Chondrocyte (in vitro differentiated cells): Measurements from ENCODE around the gene TRIM15. TPM values are rescaled to one million over a fixed set of nuclear protein-coding genes. Genes with fewer than 3 reads are reported as not detected.

Experiments used
- DNase-seq: peaks from one replicate; pipeline ENCODE4 v3.0.0; 2021; ENCODE audit warnings: mixed read lengths, low spot score
- H3K27ac Mint-ChIP-seq: one replicate; pipeline ENCODE4 v1.8.0; 2021; ENCODE audit warnings: mild to moderate bottlenecking, moderate library complexity, mixed read lengths; ENCODE audit not compliant: unreplicated experiment
- H3K27me3 Mint-ChIP-seq: 2 replicates; pipeline ENCODE4 v1.8.0; 2021; ENCODE audit warnings: low read depth, mixed read lengths
- H3K36me3 Mint-ChIP-seq: 2 replicates; pipeline ENCODE4 v1.8.0; 2021; ENCODE audit warnings: low read depth, mixed read lengths
- H3K4me1 Mint-ChIP-seq: 2 replicates; pipeline ENCODE4 v1.8.0; 2021; ENCODE audit warnings: low read depth, mild to moderate bottlenecking, mixed read lengths
- H3K4me3 Mint-ChIP-seq: one replicate; pipeline ENCODE4 v1.8.0; 2021; ENCODE audit warnings: mild to moderate bottlenecking, moderate library complexity, mixed read lengths; ENCODE audit not compliant: unreplicated experiment
- H3K9me3 Mint-ChIP-seq: 2 replicates; pipeline ENCODE4 v1.8.0; 2021; ENCODE audit warnings: low read depth, mixed read lengths
- total RNA-seq: library from RNA; stranded (reverse); gene quantifications from 3 replicates; pipeline ENCODE4 v1.2.1, GENCODE V29; 2021
- TF ChIP-seq, protein P1 (sequence below): fragments of 200-600 bp; sonication (generic); IDR thresholded peaks from 2 replicates; pipeline ENCODE4 v1.5.0; 2021; ENCODE audit warnings: antibody characterized with exemption, mild to moderate bottlenecking, moderate library complexity

The TRIM15 gene
- total RNA-seq, 1 donor from 2014 or later, result not detected

DNA sequence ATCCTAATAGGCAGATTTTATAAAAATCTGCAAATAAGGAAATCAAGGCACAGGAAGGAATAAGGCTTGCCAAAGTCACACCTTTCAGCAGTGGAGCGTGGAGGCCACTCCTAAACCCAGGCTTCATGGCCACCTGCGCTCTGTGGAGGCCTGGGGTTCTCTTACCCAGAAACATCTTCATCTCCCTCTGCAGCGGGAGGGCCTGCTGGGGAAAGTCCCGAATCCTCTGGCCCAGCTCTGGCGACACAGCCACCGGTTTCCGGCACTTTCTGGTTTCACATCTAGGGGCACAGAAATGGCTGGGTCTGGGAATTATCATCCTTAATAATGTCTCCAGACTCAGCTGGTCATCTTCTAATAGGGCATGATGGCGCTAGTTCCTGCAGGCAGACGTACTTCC, 6.6 kb upstream of the TRIM15 start:
- H3K4me3 Mint-ChIP-seq, result no peak overlapping the region
- DNase-seq, result no peak
- H3K9me3 Mint-ChIP-seq, result no peaks in the 10 kb centered on the region
- peaks cover 29% of the 10 kb centered on the region for H3K4me1 Mint-ChIP-seq
- TF ChIP-seq, protein P1, sequence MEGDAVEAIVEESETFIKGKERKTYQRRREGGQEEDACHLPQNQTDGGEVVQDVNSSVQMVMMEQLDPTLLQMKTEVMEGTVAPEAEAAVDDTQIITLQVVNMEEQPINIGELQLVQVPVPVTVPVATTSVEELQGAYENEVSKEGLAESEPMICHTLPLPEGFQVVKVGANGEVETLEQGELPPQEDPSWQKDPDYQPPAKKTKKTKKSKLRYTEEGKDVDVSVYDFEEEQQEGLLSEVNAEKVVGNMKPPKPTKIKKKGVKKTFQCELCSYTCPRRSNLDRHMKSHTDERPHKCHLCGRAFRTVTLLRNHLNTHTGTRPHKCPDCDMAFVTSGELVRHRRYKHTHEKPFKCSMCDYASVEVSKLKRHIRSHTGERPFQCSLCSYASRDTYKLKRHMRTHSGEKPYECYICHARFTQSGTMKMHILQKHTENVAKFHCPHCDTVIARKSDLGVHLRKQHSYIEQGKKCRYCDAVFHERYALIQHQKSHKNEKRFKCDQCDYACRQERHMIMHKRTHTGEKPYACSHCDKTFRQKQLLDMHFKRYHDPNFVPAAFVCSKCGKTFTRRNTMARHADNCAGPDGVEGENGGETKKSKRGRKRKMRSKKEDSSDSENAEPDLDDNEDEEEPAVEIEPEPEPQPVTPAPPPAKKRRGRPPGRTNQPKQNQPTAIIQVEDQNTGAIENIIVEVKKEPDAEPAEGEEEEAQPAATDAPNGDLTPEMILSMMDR, result no peak
- no peaks in the 10 kb centered on the region for H3K36me3 Mint-ChIP-seq
- no peak overlapping the region for H3K27ac Mint-ChIP-seq
- peaks cover 3% of the 10 kb centered on the region for H3K27me3 Mint-ChIP-seq

DNA sequence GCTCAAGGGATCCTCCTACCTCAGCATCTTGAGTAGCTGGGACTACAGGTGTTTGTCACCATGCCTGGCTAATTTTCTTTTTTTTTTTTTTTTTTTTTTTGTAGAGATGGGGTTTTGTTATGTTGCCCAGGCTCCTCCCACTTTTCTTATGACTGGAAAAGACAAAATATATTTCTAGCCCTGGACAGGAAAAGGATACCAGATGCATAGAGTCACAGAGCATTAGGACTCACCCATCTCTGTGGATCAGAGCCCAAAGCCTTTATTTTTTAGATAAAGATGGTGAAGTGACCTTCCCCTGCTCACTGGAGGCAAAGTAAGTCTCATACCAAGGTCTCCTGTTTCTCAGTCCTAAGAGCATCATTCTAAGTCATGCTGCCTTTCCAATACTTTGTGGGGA, 5.8 kb upstream of the TRIM15 start:
- H3K27me3 Mint-ChIP-seq, result peaks cover 3% of the 10 kb centered on the region
- DNase-seq, result no peak

DNA sequence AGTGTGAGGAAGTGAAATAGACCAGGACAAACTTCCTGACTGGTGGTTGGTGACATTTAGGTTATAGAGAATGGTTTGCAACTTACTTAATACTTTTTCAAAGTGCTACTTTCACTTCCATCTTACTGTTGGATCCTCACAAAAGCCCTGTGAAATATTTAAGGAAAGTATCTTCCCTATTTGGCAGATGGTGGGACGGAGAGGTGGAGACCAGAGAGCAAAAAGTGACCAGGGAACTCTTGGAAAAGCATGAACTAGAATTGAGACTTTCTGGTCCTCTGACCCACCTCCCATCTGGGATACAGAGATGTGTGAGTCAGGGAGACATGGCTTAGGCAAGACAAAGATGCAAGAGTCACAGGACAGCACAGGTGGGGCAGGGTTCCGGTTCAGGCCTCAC, 5.3 kb upstream of the TRIM15 start:
- Mint-ChIP-seq H3K4me3 (no peak overlapping the region), H3K4me1 (peaks cover 29% of the 10 kb centered on the region), H3K36me3 (no peaks in the 10 kb centered on the region), H3K27me3 (peaks cover 3% of the 10 kb centered on the region), H3K27ac (no peak overlapping the region), H3K9me3 (no peaks in the 10 kb centered on the region)
- DNase-seq, result no peak
- TF ChIP-seq, protein P1, result no peak

More for the DNA sequence above, 5.8 kb upstream of the TRIM15 start:
- Mint-ChIP-seq H3K36me3 (no peaks in the 10 kb centered on the region), H3K9me3 (no peaks in the 10 kb centered on the region), H3K27ac (no peak overlapping the region), H3K4me1 (peaks cover 29% of the 10 kb centered on the region), H3K4me3 (no peak overlapping the region)
- TF ChIP-seq, protein P1, result no peak

DNA sequence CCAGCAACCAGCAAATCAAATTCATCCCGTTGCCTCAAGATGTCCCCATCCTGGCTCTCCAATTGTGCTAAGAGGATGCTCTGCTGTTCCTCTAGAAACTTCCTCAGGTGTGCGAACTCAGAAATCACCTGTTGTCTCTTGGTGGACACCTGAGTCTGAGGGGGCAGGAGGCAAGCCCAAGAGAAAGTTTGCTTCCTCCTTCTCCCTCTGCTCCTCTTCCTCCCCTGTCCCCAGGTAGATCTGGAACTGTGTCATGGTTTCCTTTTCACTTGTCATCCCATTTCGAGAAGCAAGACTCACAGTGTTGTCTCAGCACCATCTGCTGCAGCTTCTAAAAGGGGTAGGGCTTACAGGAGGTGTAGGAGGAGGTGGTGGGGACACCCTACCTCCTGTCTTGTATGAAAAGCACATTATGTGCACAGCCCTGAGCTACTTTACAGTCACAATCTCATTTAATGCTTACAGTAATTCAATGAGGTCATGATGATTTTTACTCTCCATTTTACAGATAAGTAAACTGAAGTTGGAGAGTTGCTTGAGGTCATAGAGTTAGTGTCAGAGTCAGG, 4.8 kb upstream of the TRIM15 start:
- Mint-ChIP-seq H3K27me3 (peaks cover 3% of the 10 kb centered on the region), H3K36me3 (no peaks in the 10 kb centered on the region), H3K4me3 (no peak overlapping the region), H3K9me3 (no peaks in the 10 kb centered on the region), H3K27ac (no peak overlapping the region), H3K4me1 (peaks cover 28% of the 10 kb centered on the region)
- DNase-seq, result no peak
- TF ChIP-seq, protein P1, result no peak

DNA sequence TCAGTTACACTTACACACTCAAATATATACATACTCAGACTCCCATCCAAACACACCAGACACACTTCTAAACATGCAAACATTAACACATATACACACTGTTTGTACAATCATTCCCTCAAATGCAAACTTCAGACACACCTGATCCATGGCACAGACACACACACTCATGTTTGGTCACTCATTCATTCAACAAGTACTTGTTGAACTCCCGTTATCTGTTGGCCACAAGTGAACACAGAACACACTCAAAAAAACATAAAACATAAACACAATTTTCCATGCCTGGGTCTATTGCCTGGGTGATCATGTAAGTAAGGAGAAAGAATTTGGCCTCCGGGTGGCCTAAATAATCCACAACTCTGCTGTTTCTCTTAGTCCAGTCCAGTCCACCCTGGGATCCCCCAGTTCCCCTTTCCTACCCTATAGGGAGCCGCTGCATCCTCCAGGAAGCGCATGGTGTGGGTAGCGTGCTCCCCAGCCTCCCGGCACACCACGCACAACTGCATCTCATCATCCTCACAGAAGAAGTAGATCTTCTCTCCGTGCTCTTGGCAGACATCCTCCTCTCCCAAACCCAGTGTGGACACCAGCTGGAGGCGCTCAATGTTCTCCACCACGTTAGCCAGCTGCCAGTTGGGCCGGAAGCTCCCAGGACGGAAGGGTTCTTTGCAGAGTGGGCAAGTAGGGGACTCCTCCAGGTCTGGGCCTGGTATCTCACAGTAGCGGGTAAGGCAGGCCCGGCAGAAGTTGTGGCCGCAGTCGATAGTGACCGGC, 3.1 kb upstream of the TRIM15 start:
- Mint-ChIP-seq H3K4me3 (no peak overlapping the region), H3K9me3 (no peaks in the 10 kb centered on the region), H3K27ac (no peak overlapping the region), H3K4me1 (peaks cover 14% of the 10 kb centered on the region), H3K27me3 (peaks cover 3% of the 10 kb centered on the region), H3K36me3 (no peaks in the 10 kb centered on the region)
- no peak for DNase-seq
- TF ChIP-seq, protein P1, result no peak
